ENCODE results near the gene PFN3.

PFN3 gene

GRCh38 chr5:177373806-177374205, 26.7 kb downstream of the PFN3 start:
- Histone ChIP-seq H3K9me3 (ENCODE audit: control insufficient read depth, insufficient read depth, low read length) (no peaks in the 10 kb centered on the region), H3F3A (ENCODE audit: control insufficient read depth, insufficient read depth) (no peaks in the 10 kb centered on the region), H3K79me2 (ENCODE audit: control insufficient read depth, low read length) (no peaks in the 10 kb centered on the region), H3K27ac (ENCODE audit: low read depth, low read length) (no peak overlapping the region), H3K9me2 (replicated peaks; ENCODE audit: control insufficient read depth, low read length) (no peaks in the 10 kb centered on the region), H3K4me2 (ENCODE audit: low read length) (no peak overlapping the region), H3K4me3 (ENCODE audit: low read length) (no peak overlapping the region), H3K4me1 (ENCODE audit: control insufficient read depth, low read length) (peaks cover 29% of the 10 kb centered on the region), H3K27me3 (ENCODE audit: control insufficient read depth, low read length) (no peaks in the 10 kb centered on the region), H3K36me3 (ENCODE audit: control insufficient read depth, low read length) (peaks cover 20% of the 10 kb centered on the region), H4K20me1 (ENCODE audit: control insufficient read depth, insufficient read depth, low read depth, low read length) (no peaks in the 10 kb centered on the region)
- TF ChIP-seq CTCF (IDR thresholded peaks at IDR 0.05; ENCODE audit: low read depth, low read length, poor library complexity, severe bottlenecking) (no peak), EZH2phosphoT487 (IDR thresholded peaks at IDR 0.05; ENCODE audit: borderline replicate concordance, low read length) (no peak)

- TF ChIP-seq CTCF (IDR thresholded peaks at IDR 0.05; ENCODE audit: low read depth, low read length, poor library complexity, severe bottlenecking), result no peak
- TF ChIP-seq EZH2phosphoT487 (IDR thresholded peaks at IDR 0.05; ENCODE audit: borderline replicate concordance, low read length), result no peak
- peaks cover 29% of the 10 kb centered on the region for H3K36me3 ChIP-seq (ENCODE audit: control insufficient read depth, low read length)
- no peaks in the 10 kb centered on the region for H3K9me3 ChIP-seq (ENCODE audit: control insufficient read depth, insufficient read depth, low read length)
- H3K27ac ChIP-seq (ENCODE audit: low read depth, low read length), result no peak overlapping the region
- no peak overlapping the region for H3K4me2 ChIP-seq (ENCODE audit: low read length)
- 0 out of 2 replicates have a peak, but pooled peaks cover 2% of the 10 kb centered on the region for H4K20me1 ChIP-seq (ENCODE audit: control insufficient read depth, insufficient read depth, low read depth, low read length)
- no peaks in the 10 kb centered on the region for H3K27me3 ChIP-seq (ENCODE audit: control insufficient read depth, low read length)
- H3K4me1 ChIP-seq (ENCODE audit: control insufficient read depth, low read length), result peaks cover 29% of the 10 kb centered on the region
- H3F3A ChIP-seq (ENCODE audit: control insufficient read depth, insufficient read depth), result no peaks in the 10 kb centered on the region
- no peaks in the 10 kb centered on the region for H3K79me2 ChIP-seq (ENCODE audit: control insufficient read depth, low read length)
- H3K4me3 ChIP-seq (ENCODE audit: low read length), result no peak overlapping the region
- H3K9me2 ChIP-seq (replicated peaks; ENCODE audit: control insufficient read depth, low read length), result no peaks in the 10 kb centered on the region
These were observed 27.6 kb downstream of the PFN3 start for GRCh38 chr5:177372910-177373309.

DNA sequence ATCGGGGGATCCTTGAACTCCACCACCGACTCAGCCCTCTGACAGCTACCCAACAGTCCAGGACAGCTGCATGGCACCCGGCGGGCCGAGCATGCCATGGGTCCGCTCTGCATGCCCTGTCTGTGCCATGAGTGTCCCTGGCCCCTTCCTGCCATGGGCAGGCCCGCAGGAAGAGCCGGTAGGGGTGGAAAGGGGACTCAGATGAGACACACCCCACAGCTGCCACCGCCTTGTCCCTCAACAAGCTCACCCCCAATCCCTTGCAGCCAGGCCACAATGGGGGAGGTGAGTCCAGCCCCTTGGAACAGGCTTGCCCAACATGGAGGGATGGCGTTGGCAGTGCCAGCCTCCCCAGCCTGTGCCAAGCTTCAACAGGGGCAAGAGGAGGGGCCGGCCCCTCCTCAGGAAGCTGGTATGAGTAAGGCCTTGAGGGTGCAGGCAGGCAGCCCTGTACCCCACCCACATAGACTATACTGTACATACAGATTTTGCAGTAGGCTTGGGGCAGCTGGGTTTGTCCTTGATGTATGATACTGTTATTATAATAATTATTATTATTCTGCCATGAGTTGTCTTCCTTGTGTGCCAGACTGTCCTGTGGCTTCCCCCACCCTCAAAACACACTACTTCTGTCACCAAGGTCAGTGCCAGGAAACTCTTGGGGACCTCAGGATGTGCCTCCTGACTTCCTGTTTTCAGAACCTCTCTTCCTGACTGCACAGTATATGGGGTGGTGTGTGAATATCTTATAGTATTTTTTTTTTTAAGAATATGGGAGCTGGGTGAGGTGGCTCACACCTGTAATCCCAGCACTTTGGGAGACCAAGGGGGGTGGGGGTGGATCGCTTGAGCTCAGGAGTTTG, 28.2 kb downstream of the PFN3 start:
- no peak overlapping the region for H3K27ac ChIP-seq (ENCODE audit: low read depth, low read length)
- TF ChIP-seq CTCF (IDR thresholded peaks at IDR 0.05; ENCODE audit: low read depth, low read length, poor library complexity, severe bottlenecking) (no peak), EZH2phosphoT487 (IDR thresholded peaks at IDR 0.05; ENCODE audit: borderline replicate concordance, low read length) (no peak)

More for the DNA sequence above, 28.2 kb downstream of the PFN3 start:
- H3K4me3 ChIP-seq (ENCODE audit: low read length), result no peak overlapping the region
- no peak overlapping the region for H3K4me2 ChIP-seq (ENCODE audit: low read length)
- 0 out of 2 replicates have a peak, but pooled peaks cover 2% of the 10 kb centered on the region for H4K20me1 ChIP-seq (ENCODE audit: control insufficient read depth, insufficient read depth, low read depth, low read length)
- no peaks in the 10 kb centered on the region for H3K79me2 ChIP-seq (ENCODE audit: control insufficient read depth, low read length)
- H3F3A ChIP-seq (ENCODE audit: control insufficient read depth, insufficient read depth), result no peaks in the 10 kb centered on the region
- H3K4me1 ChIP-seq (ENCODE audit: control insufficient read depth, low read length), result peaks cover 29% of the 10 kb centered on the region
- no peaks in the 10 kb centered on the region for H3K27me3 ChIP-seq (ENCODE audit: control insufficient read depth, low read length)
- H3K36me3 ChIP-seq (ENCODE audit: control insufficient read depth, low read length), result peaks cover 30% of the 10 kb centered on the region
- no peaks in the 10 kb centered on the region for H3K9me3 ChIP-seq (ENCODE audit: control insufficient read depth, insufficient read depth, low read length)
- H3K9me2 ChIP-seq (replicated peaks; ENCODE audit: control insufficient read depth, low read length), result no peaks in the 10 kb centered on the region

Measured in DOHH2 (cell line).